Diencephalon (tissue), 1 donor: Measurements from ENCODE around the gene CHTF8. TPM values are rescaled to one million over a fixed set of nuclear protein-coding genes. Genes with fewer than 3 reads are reported as not detected.

Source experiments
- small RNA-seq: library from RNA; depleted of rRNA; stranded (forward); fragments of <200 nt; gene quantifications from one replicate; pipeline ENCODE3, GENCODE V24; 2014
- total RNA-seq: library from RNA; depleted of rRNA; stranded (reverse); fragments of >200 nt; gene quantifications from one replicate; pipeline ENCODE4 v1.2.3, GENCODE V29; 2014

The CHTF8 gene, protein sequence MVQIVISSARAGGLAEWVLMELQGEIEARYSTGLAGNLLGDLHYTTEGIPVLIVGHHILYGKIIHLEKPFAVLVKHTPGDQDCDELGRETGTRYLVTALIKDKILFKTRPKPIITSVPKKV
- total RNA-seq, result 39.2 TPM

DNA sequence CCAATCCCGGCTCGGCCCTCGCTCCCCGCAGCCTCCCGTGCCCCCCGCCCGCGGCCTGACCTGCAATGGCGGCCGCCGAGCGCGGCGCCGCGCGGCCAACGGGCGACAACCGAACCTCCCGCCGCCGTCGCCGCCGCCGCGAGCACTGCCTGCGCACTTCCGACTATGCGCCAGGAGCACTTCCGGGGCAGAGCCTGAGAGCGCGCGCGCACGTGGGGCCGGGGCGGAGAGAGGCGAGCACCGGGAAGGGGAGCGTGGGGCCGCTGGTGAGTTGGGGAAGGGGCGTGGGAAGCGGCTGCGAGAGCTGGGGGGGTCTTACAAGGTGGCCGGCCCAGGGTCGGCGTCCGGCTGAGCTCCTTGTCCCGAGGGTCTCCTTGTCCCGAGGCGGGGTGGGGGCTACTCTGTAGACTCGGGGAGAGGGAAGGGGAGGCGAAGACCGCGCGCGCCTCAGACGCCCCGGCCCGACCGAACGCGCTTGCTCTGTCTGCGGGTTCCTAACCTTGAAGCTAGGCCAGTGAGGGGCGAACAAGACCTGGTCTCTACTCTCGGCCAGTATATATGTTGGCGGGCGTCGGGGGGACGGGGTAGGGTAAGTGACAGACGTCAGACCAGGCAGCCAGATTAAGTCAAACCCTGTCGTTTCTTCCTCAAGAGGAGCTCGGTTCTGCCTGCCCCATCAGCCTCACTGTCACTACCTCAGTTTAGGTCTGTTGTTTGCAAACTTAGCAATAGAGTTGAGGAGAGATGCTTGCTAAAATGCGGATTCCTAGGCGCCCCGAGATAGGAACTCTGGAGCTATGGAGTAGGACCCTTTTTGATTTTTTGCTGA is at the start of gene CHTF8, which contains the start of gene UTP4:
TSS of gene CHTF8 (minus strand) at position 165 of the 829 bp plus-strand sequence. CDS start 11,130 bp downstream, outside the sequence.
TSS of gene UTP4 (plus strand) at position 226 of the 829 bp plus-strand sequence. CDS start 811 bp downstream, outside the sequence.

DNA sequence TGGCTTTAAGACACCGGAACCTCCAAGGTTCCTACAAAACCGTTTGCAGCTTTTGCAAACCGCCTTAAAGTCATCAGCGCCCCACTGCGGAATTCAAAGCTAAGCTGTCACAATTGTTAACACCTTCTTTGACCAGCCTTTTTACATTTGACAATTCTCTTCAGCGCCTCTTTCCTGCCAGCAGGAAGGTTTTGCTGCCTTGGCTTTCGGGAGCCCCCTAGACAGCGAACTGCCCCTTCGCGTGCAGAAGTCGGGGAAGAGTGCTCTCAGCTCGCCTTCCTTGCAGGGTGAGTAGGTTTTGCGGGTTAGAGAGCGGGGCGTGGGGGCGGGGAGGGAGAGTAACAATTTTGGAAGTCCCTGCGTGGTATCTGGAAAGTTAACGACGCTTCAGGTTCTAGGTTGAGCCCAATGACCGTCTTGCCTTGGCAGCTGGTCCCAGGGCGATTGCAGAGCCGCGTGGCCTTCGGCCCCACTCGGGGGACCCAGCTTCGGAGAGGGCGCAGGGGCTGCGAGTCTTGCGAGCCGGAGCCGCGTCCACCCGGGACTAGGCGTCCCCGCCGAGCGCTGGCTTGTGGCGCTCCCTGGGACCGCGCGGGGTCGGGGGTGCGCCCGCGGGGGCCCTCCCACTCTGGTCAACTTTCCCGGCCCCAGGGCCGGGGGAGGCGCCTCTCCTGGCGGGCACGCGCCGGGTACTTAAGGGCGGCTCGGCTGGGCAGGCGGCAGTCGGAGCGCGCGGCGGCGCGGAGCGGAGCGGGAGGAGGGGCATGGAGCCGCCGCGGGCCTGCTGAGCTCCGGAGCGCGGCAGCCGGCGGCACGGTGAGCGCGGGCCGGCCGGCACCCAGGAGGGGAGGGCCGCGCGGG is 26.7 kb downstream of the CHTF8 start, which contains the start of gene HAS3:
TSS of gene HAS3 (plus strand) at position 153 of the 861 bp plus-strand sequence. CDS start 3,743 bp downstream, outside the sequence.

Small RNA genes within 50 kb of the gene (small RNA-seq; reads per million reads assigned to genes)
- not detected for gene RNU6-22P

Other genes starting within 250 kb of the CHTF8 start
- gene HAS3, start 26.9 kb downstream of the CHTF8 start, total RNA-seq, result 12.0 TPM
- 34.1 TPM for gene UTP4, start 61 bp upstream of the CHTF8 start, total RNA-seq
- gene SNTB2, start 54.6 kb upstream of the CHTF8 start, total RNA-seq, result 11.5 TPM
- 41.8 TPM for gene VPS4A, start 178.8 kb upstream of the CHTF8 start, total RNA-seq
- 5.3 TPM for gene PDF, start 198.0 kb upstream of the CHTF8 start, total RNA-seq
- gene COG8, start 207.0 kb upstream of the CHTF8 start, total RNA-seq, result 43.6 TPM
- 17.3 TPM for gene NIP7, start 207.2 kb upstream of the CHTF8 start, total RNA-seq
- not detected for gene TMED6, start 219.2 kb upstream of the CHTF8 start, total RNA-seq